GM23338 (cell line): ENCODE results near the gene NADK2. TPM values are rescaled to one million over a fixed set of nuclear protein-coding genes. Genes with fewer than 3 reads are reported as not detected.

Source experiments
- ATAC-seq: fragments of 200-7000 bp; cut with Tn5 transposase; 3 replicates; pipeline ENCODE4 v1.9.1; 2020
- DNase-seq: peaks from one replicate; pipeline ENCODE4 v3.0.0-alpha.2; 2015; ENCODE audit warnings: low spot score
- H2AFZ ChIP-seq: fragments of 200-600 bp; sonication (generic); 2 replicates; pipeline ENCODE4 v1.8.0; 2016; ENCODE audit warnings: antibody characterized with exemption, mild to moderate bottlenecking, moderate library complexity
- H3F3A ChIP-seq: fragments of 200-600 bp; sonication (generic); replicated peaks from 2 replicates; pipeline ENCODE4 v1.8.0; 2017; ENCODE audit warnings: antibody characterized with exemption, mixed run types, low read depth
- H3K27ac ChIP-seq: fragments of 200-600 bp; sonication (generic); 2 replicates; pipeline ENCODE4 v1.6.1; 2016; ENCODE audit warnings: low read depth
- H3K27me3 ChIP-seq: fragments of 200-600 bp; sonication (generic); 2 replicates; pipeline ENCODE4 v1.8.0; 2016; ENCODE audit warnings: mild to moderate bottlenecking, mixed run types, moderate library complexity; ENCODE audit not compliant: insufficient read depth
- H3K36me3 ChIP-seq: fragments of 200-600 bp; sonication (generic); 2 replicates; pipeline ENCODE4 v1.8.0; 2016; ENCODE audit warnings: mild to moderate bottlenecking; ENCODE audit not compliant: insufficient read depth
- H3K4me1 ChIP-seq: fragments of 200-600 bp; sonication (generic); 2 replicates; pipeline ENCODE4 v1.8.0; 2016; ENCODE audit warnings: mild to moderate bottlenecking, moderate library complexity; ENCODE audit not compliant: insufficient read depth
- H3K4me2 ChIP-seq: fragments of 200-600 bp; sonication (generic); 2 replicates; pipeline ENCODE4 v1.7.1; 2017; ENCODE audit warnings: mixed run types
- H3K4me3 ChIP-seq: fragments of 200-600 bp; sonication (generic); 2 replicates; pipeline ENCODE4 v1.6.1; 2016; ENCODE audit warnings: mixed run types
- H3K79me2 ChIP-seq: fragments of 200-600 bp; sonication (generic); replicated peaks from 2 replicates; pipeline ENCODE4 v1.8.0; 2017; ENCODE audit warnings: mild to moderate bottlenecking; ENCODE audit not compliant: insufficient read depth
- H3K9me2 ChIP-seq: fragments of 200-600 bp; sonication (generic); 2 replicates; pipeline ENCODE4 v1.8.0; 2017; ENCODE audit not compliant: insufficient read depth
- H4K20me1 ChIP-seq: fragments of 200-600 bp; sonication (generic); replicated peaks from 2 replicates; pipeline ENCODE4 v1.8.0; 2017; ENCODE audit warnings: mild to moderate bottlenecking; ENCODE audit not compliant: insufficient read depth
- H3K27ac Mint-ChIP-seq: 2 replicates; pipeline ENCODE4 v1.8.0; 2020; ENCODE audit warnings: inconsistent platforms, mild to moderate bottlenecking, moderate library complexity, mixed read lengths
- H3K27me3 Mint-ChIP-seq: 3 replicates; pipeline ENCODE4 v1.8.0; 2022; ENCODE audit warnings: low read depth, mild to moderate bottlenecking, moderate library complexity, mixed read lengths, inconsistent platforms; ENCODE audit not compliant: insufficient read depth, poor library complexity
- H3K36me3 Mint-ChIP-seq: 3 replicates; pipeline ENCODE4 v1.8.0; 2021; ENCODE audit warnings: low read depth, mild to moderate bottlenecking, inconsistent platforms, moderate library complexity, mixed read lengths
- H3K4me1 Mint-ChIP-seq: 3 replicates; pipeline ENCODE4 v1.8.0; 2020; ENCODE audit warnings: mild to moderate bottlenecking, inconsistent platforms, mixed read lengths
- H3K4me3 Mint-ChIP-seq: 3 replicates; pipeline ENCODE4 v1.8.0; 2021; ENCODE audit warnings: moderate library complexity, mild to moderate bottlenecking, inconsistent platforms, mixed read lengths
- H3K9me3 Mint-ChIP-seq: 3 replicates; pipeline ENCODE4 v1.8.0; 2020; ENCODE audit warnings: moderate library complexity, mild to moderate bottlenecking, inconsistent platforms, mixed read lengths
- ETS1 ChIP-seq: IDR thresholded peaks from 2 replicates; pipeline ENCODE4 v1.6.1; 2016; ENCODE audit warnings: antibody characterized with exemption
- EZH2 ChIP-seq: fragments of 200-600 bp; sonication (generic); IDR thresholded peaks from one replicate; pipeline ENCODE4 v1.8.0; 2017; ENCODE audit warnings: antibody characterized with exemption, mild to moderate bottlenecking, low read depth; ENCODE audit not compliant: unreplicated experiment
- EZH2phosphoT487 ChIP-seq: fragments of 200-600 bp; sonication (generic); IDR thresholded peaks from one replicate; pipeline ENCODE4 v1.8.1; 2018; ENCODE audit warnings: antibody characterized with exemption; ENCODE audit not compliant: unreplicated experiment
- JUNB ChIP-seq: IDR thresholded peaks from one replicate; pipeline ENCODE4 v1.6.1; 2016; ENCODE audit warnings: antibody characterized with exemption; ENCODE audit not compliant: unreplicated experiment
- NANOG ChIP-seq: IDR thresholded peaks from 2 replicates; pipeline ENCODE4 v1.6.1; 2016; ENCODE audit warnings: antibody characterized with exemption, borderline replicate concordance
- POLR2AphosphoS5 ChIP-seq: IDR thresholded peaks from 2 replicates; pipeline ENCODE4 v1.6.1; 2016; ENCODE audit warnings: antibody characterized with exemption, low read depth
- REST ChIP-seq: IDR thresholded peaks from one replicate; pipeline ENCODE4 v1.6.1; 2018; ENCODE audit warnings: antibody characterized with exemption; ENCODE audit not compliant: unreplicated experiment
- STAT1 ChIP-seq: IDR thresholded peaks from one replicate; pipeline ENCODE4 v1.6.1; 2016; ENCODE audit warnings: antibody characterized with exemption; ENCODE audit not compliant: unreplicated experiment
- ZNF114 ChIP-seq: fragments of 250-450 bp; sonication (Bioruptor Pico); IDR thresholded peaks from 2 replicates; pipeline ENCODE4 v1.5.0; 2020; ENCODE audit warnings: mild to moderate bottlenecking, moderate library complexity
- ZNF331 ChIP-seq: fragments of 250-450 bp; sonication (Bioruptor Pico); IDR thresholded peaks from 2 replicates; pipeline ENCODE4 v1.5.0; 2020; ENCODE audit warnings: low read depth, mild to moderate bottlenecking, moderate library complexity
- ZNF462 ChIP-seq: fragments of 250-450 bp; sonication (Bioruptor Pico); IDR thresholded peaks from 2 replicates; pipeline ENCODE4 v1.5.0; 2020; ENCODE audit warnings: mild to moderate bottlenecking, moderate library complexity
- polyA plus RNA-seq: library from polyadenylated mRNA; unstranded; fragments of >200 nt; fragmentation: Nextera tagmentation; extraction: Ambion mirVana; gene quantifications from 2 replicates; pipeline ENCODE4 v1.2.1, GENCODE V29; 2016
- total RNA-seq: library from RNA; depleted of rRNA; stranded (reverse); fragments of >200 nt; shearing (Covaris generic); gene quantifications from 2 replicates; pipeline ENCODE4 v1.2.3, GENCODE V29; 2014

The NADK2 gene
- total and polyA plus RNA-seq, 2 experiments from 2014 or later: 4.5 to 16.0 TPM

- no peaks in the 10 kb centered on the region for H4K20me1 ChIP-seq
- no peak overlapping the region for H3K4me2 ChIP-seq
- H3K27me3 ChIP-seq: no peaks in the 10 kb centered on the region
- Mint-ChIP-seq H3K4me3 (no peak overlapping the region), H3K36me3 (no peaks in the 10 kb centered on the region), H3K4me1 (peaks cover 3% of the 10 kb centered on the region; the same call in 2 of the 3 replicates), H3K9me3 (no peaks in the 10 kb centered on the region), H3K27me3 (no peaks in the 10 kb centered on the region), H3K27ac (no peak overlapping the region)
- no peaks in the 10 kb centered on the region for H3F3A ChIP-seq
- no peak for ATAC-seq
- H2AFZ ChIP-seq: no peak overlapping the region
- TF ChIP-seq EZH2phosphoT487 (no peak), REST (no peak), ZNF114 (CRISPR knock-in tag) (no peak), ZNF462 (CRISPR knock-in tag) (no peak), EZH2 (no peak), JUNB (no peak), NANOG (no peak), POLR2AphosphoS5 (no peak), STAT1 (no peak), ETS1 (no peak), ZNF331 (no peak)
- H3K79me2 ChIP-seq: no peaks in the 10 kb centered on the region
- no peak for DNase-seq
- no peak overlapping the region for H3K4me3 ChIP-seq
- no peak overlapping the region for H3K27ac ChIP-seq
- H3K9me2 ChIP-seq: no peaks in the 10 kb centered on the region
- no peaks in the 10 kb centered on the region for H3K36me3 ChIP-seq
- H3K4me1 ChIP-seq: no peaks in the 10 kb centered on the region
Measured at GRCh38 chr5:36251218-36251617, 9.5 kb upstream of the NADK2 start.
